Measurements from ENCODE around the gene EVX1.

DNA sequence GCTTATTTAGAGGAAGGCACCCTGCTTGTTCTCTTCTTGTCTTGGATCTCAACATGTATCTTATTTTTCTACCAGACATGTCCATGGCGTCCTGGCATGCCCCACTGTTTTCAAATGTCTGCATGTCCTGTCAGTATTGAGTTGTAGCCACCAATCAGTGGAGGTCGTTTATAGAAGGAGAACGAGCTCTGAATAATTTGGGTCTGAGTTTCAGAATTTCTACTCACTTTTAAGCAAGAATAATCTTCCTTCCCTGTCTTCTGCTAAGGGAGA, 39.8 kb upstream of the EVX1 start:
- no peak for TF ChIP-seq EZH2 (IDR thresholded peaks at IDR 0.05; ENCODE audit: borderline replicate concordance, low read length)
- TF ChIP-seq, protein P1, sequence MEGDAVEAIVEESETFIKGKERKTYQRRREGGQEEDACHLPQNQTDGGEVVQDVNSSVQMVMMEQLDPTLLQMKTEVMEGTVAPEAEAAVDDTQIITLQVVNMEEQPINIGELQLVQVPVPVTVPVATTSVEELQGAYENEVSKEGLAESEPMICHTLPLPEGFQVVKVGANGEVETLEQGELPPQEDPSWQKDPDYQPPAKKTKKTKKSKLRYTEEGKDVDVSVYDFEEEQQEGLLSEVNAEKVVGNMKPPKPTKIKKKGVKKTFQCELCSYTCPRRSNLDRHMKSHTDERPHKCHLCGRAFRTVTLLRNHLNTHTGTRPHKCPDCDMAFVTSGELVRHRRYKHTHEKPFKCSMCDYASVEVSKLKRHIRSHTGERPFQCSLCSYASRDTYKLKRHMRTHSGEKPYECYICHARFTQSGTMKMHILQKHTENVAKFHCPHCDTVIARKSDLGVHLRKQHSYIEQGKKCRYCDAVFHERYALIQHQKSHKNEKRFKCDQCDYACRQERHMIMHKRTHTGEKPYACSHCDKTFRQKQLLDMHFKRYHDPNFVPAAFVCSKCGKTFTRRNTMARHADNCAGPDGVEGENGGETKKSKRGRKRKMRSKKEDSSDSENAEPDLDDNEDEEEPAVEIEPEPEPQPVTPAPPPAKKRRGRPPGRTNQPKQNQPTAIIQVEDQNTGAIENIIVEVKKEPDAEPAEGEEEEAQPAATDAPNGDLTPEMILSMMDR (IDR thresholded peaks at IDR 0.05; ENCODE audit: low read length): no peak
